Left forelimb (tissue), 1 donor: ENCODE results near the gene RPS6KC1.
"Not testable (repeated sequence)": the region's sequence is repeated elsewhere in the genome, so short reads cannot be mapped to it uniquely, and the experiment has no call there.

ENCODE experiments used
- DNase-seq: peaks from one replicate; pipeline ENCODE4 v3.0.0-alpha.2; 2018; ENCODE audit warnings: low spot score

RPS6KC1 gene

GRCh38 chr1:213055767-213056166 is 4.7 kb downstream of the RPS6KC1 start:
- DNase-seq = no peak

GRCh38 chr1:213057264-213058059 is 6.4 kb downstream of the RPS6KC1 start:
- DNase-seq = no peak

- DNase-seq = no peak
Measured at GRCh38 chr1:213060836-213061235, 9.8 kb downstream of the RPS6KC1 start.

- no peak for DNase-seq
Measured at GRCh38 chr1:213061263-213061662, 10.2 kb downstream of the RPS6KC1 start.

- DNase-seq = no peak
Measured at GRCh38 chr1:213065800-213066199, 14.8 kb downstream of the RPS6KC1 start.

- no peak for DNase-seq
Measured at GRCh38 chr1:213066363-213066762, 15.3 kb downstream of the RPS6KC1 start.

GRCh38 chr1:213067352-213067751 is 16.3 kb downstream of the RPS6KC1 start:
- no peak for DNase-seq

- DNase-seq = no peak
Measured at GRCh38 chr1:213070406-213070805, 19.4 kb downstream of the RPS6KC1 start.

GRCh38 chr1:213075725-213076124 is 24.7 kb downstream of the RPS6KC1 start:
- DNase-seq = no peak

- DNase-seq = no peak
Measured at GRCh38 chr1:213082420-213083111, 31.5 kb downstream of the RPS6KC1 start.

- no peak for DNase-seq
Measured at GRCh38 chr1:213083112-213083445, 32.0 kb downstream of the RPS6KC1 start.

GRCh38 chr1:213087911-213088310 is 36.9 kb downstream of the RPS6KC1 start:
- no peak for DNase-seq

- no peak for DNase-seq
Measured at GRCh38 chr1:213089924-213090677, 39.1 kb downstream of the RPS6KC1 start.

GRCh38 chr1:213094446-213094845 is 43.4 kb downstream of the RPS6KC1 start:
- DNase-seq = no peak

GRCh38 chr1:213095467-213095866 is 44.4 kb downstream of the RPS6KC1 start:
- no peak for DNase-seq

- DNase-seq = no peak
Measured at GRCh38 chr1:213099682-213100399, 48.8 kb downstream of the RPS6KC1 start.

- not testable (repeated sequence) for DNase-seq
Measured at GRCh38 chr1:213100565-213100964, 49.5 kb downstream of the RPS6KC1 start.

- DNase-seq = no peak
Measured at GRCh38 chr1:213103377-213104306, 52.6 kb downstream of the RPS6KC1 start.

GRCh38 chr1:213104604-213105003 is 53.6 kb downstream of the RPS6KC1 start:
- DNase-seq = no peak

GRCh38 chr1:213106298-213106697 is 55.3 kb downstream of the RPS6KC1 start:
- DNase-seq = no peak

- DNase-seq = no peak
Measured at GRCh38 chr1:213107613-213108012, 56.6 kb downstream of the RPS6KC1 start.
